SK-N-SH treated with all-trans-retinoic acid at 6 μM for 48 hours (cell line): Measurements from ENCODE around the gene PILRB.

Experiments used
- ARNTL ChIP-seq: fragments of 450-650 bp; formaldehyde crosslinking; IDR thresholded peaks from 2 replicates; pipeline ENCODE4 v1.5.0; 2020; ENCODE audit warnings: low read depth, mild to moderate bottlenecking, moderate library complexity, borderline replicate concordance
- BACH2 ChIP-seq: fragments of 250-450 bp; sonication (Bioruptor Pico); IDR thresholded peaks from 2 replicates; pipeline ENCODE4 v1.9.0; 2021; ENCODE audit warnings: mild to moderate bottlenecking, borderline replicate concordance
- CREB5 ChIP-seq: fragments of 250-450 bp; sonication (Bioruptor Pico); IDR thresholded peaks from 2 replicates; pipeline ENCODE4 v1.5.1; 2020; ENCODE audit warnings: low read depth, mild to moderate bottlenecking, moderate library complexity
- ESRRG ChIP-seq: fragments of 250-450 bp; sonication (Bioruptor Pico); IDR thresholded peaks from 2 replicates; pipeline ENCODE4 v1.6.1; 2021; ENCODE audit warnings: mild to moderate bottlenecking
- GLIS3 ChIP-seq: fragments of 250-450 bp; sonication (Bioruptor Pico); IDR thresholded peaks from 2 replicates; pipeline ENCODE4 v1.5.0; 2020; ENCODE audit warnings: mild to moderate bottlenecking, moderate library complexity
- PATZ1 ChIP-seq: fragments of 250-450 bp; sonication (Bioruptor Pico); IDR thresholded peaks from 2 replicates; pipeline ENCODE4 v1.8.0; 2020; ENCODE audit warnings: mild to moderate bottlenecking, moderate library complexity, borderline replicate concordance
- PPARA ChIP-seq: fragments of 250-450 bp; sonication (Bioruptor Pico); IDR thresholded peaks from 2 replicates; pipeline ENCODE4 v1.5.0; 2020; ENCODE audit warnings: mild to moderate bottlenecking, borderline replicate concordance
- RARB ChIP-seq: fragments of 250-450 bp; sonication (Bioruptor Pico); IDR thresholded peaks from 2 replicates; pipeline ENCODE4 v1.8.0; 2021; ENCODE audit warnings: mild to moderate bottlenecking, moderate library complexity
- TOX ChIP-seq: fragments of 250-450 bp; sonication (Bioruptor Pico); IDR thresholded peaks from 2 replicates; pipeline ENCODE4 v1.8.0; 2021; ENCODE audit warnings: mild to moderate bottlenecking, moderate library complexity, borderline replicate concordance
- TSHZ2 ChIP-seq: fragments of 250-450 bp; sonication (Bioruptor Pico); IDR thresholded peaks from 2 replicates; pipeline ENCODE4 v1.5.0; 2020; ENCODE audit warnings: mild to moderate bottlenecking, moderate library complexity
- ZFP3 ChIP-seq: fragments of 250-450 bp; sonication (Bioruptor Pico); IDR thresholded peaks from 2 replicates; pipeline ENCODE4 v1.5.0; 2020; ENCODE audit warnings: mild to moderate bottlenecking, moderate library complexity
- ZFP30 ChIP-seq: fragments of 450-650 bp; formaldehyde crosslinking; IDR thresholded peaks from 2 replicates; pipeline ENCODE4 v1.5.0; 2022; ENCODE audit warnings: mild to moderate bottlenecking, moderate library complexity
- ZNF70 ChIP-seq: fragments of 450-650 bp; formaldehyde crosslinking; IDR thresholded peaks from 2 replicates; pipeline ENCODE4 v1.5.0; 2020; ENCODE audit warnings: mild to moderate bottlenecking, moderate library complexity

- TF ChIP-seq PPARA (CRISPR knock-in tag) (no peak), CREB5 (no peak), TOX (CRISPR knock-in tag) (no peak), PATZ1 (CRISPR knock-in tag) (no peak), ZFP3 (CRISPR knock-in tag) (no peak), ESRRG (CRISPR knock-in tag) (no peak), TSHZ2 (CRISPR knock-in tag) (no peak), GLIS3 (CRISPR knock-in tag) (no peak), ZNF70 (CRISPR knock-in tag) (no peak), ZFP30 (CRISPR knock-in tag) (no peak), RARB (no peak), BACH2 (CRISPR knock-in tag) (no peak), ARNTL (CRISPR knock-in tag) (no peak)
Measured at GRCh38 chr7:100367676-100368613, 10.0 kb downstream of the PILRB start.
